SK-N-MC (cell line): ENCODE results near the gene HEPACAM.

Experiments
- DNase-seq: peaks from one replicate; pipeline ENCODE4 v3.0.0-alpha.2; 2011; ENCODE audit warnings: low read depth, low spot score
- H3K27ac ChIP-seq: fragments of 200-600 bp; sonication (generic); 2 replicates; pipeline ENCODE4 v1.5.1; 2016; ENCODE audit warnings: mixed run types
- H3K36me3 ChIP-seq: fragments of 200-600 bp; sonication (generic); 2 replicates; pipeline ENCODE4 v1.6.1; 2017; ENCODE audit warnings: antibody characterized with exemption, low read length, mixed read lengths; ENCODE audit not compliant: insufficient read depth
- H3K4me3 ChIP-seq: fragments of 200-600 bp; sonication (generic); 2 replicates; pipeline ENCODE4 v1.5.1; 2016
- H3K9ac ChIP-seq: fragments of 200-600 bp; sonication (generic); 2 replicates; pipeline ENCODE4 v1.8.0; 2017; ENCODE audit warnings: mixed run types, mixed read lengths; ENCODE audit not compliant: insufficient read length
- H3K9me3 ChIP-seq: fragments of 200-600 bp; sonication (generic); 2 replicates; pipeline ENCODE4 v1.6.1; 2017; ENCODE audit warnings: low read depth, mild to moderate bottlenecking, antibody characterized with exemption, low read length, moderate library complexity, mixed read lengths
- EZH2 ChIP-seq: fragments of 200-600 bp; sonication (generic); IDR thresholded peaks from one replicate; pipeline ENCODE4 v1.6.1; 2017; ENCODE audit warnings: antibody characterized with exemption
- FOXP2 ChIP-seq: optimal IDR thresholded peaks from 2 replicates; pipeline ENCODE3; 2011; ENCODE audit warnings: mild to moderate bottlenecking, moderate library complexity; ENCODE audit not compliant: insufficient read depth; ENCODE audit errors: extremely low read length, control extremely low read depth
- POLR2AphosphoS5 ChIP-seq: IDR thresholded peaks from 2 replicates; pipeline ENCODE4 v1.6.1; 2012; ENCODE audit warnings: mild to moderate bottlenecking, low read depth, low read length, borderline replicate concordance

The HEPACAM gene

GRCh38 chr11:124878759-124879492, 56.9 kb downstream of the HEPACAM start:
- TF ChIP-seq FOXP2 (no peak), EZH2 (no peak), POLR2AphosphoS5 (no peak)
- Histone ChIP-seq H3K9ac (no peak overlapping the region), H3K36me3 (no peaks in the 10 kb centered on the region), H3K9me3 (no peaks in the 10 kb centered on the region), H3K27ac (no peak overlapping the region), H3K4me3 (no peak overlapping the region)
- no peak for DNase-seq

- TF ChIP-seq FOXP2 (no peak), EZH2 (no peak), POLR2AphosphoS5 (no peak)
- no peak for DNase-seq
- Histone ChIP-seq H3K9me3 (no peaks in the 10 kb centered on the region), H3K36me3 (no peaks in the 10 kb centered on the region), H3K4me3 (no peak overlapping the region), H3K27ac (no peak overlapping the region), H3K9ac (no peak overlapping the region)
These were observed 57.7 kb downstream of the HEPACAM start for GRCh38 chr11:124877910-124878758.

- Histone ChIP-seq H3K36me3 (no peaks in the 10 kb centered on the region), H3K9ac (no peak overlapping the region), H3K4me3 (no peak overlapping the region), H3K9me3 (no peaks in the 10 kb centered on the region), H3K27ac (no peak overlapping the region)
- no peak for DNase-seq
- TF ChIP-seq EZH2, result no peak
- no peak for TF ChIP-seq FOXP2
- no peak for TF ChIP-seq POLR2AphosphoS5
These were observed 58.3 kb downstream of the HEPACAM start for GRCh38 chr11:124877631-124877909.

GRCh38 chr11:124876818-124877630, 58.8 kb downstream of the HEPACAM start:
- Histone ChIP-seq H3K27ac (no peak overlapping the region), H3K9me3 (no peaks in the 10 kb centered on the region), H3K36me3 (no peaks in the 10 kb centered on the region), H3K9ac (no peak overlapping the region), H3K4me3 (peak overlapping the region; percentile 97)
- DNase-seq, result no peak
- TF ChIP-seq POLR2AphosphoS5 (no peak), EZH2 (no peak)

- peak overlapping the region; percentile 90 for H3K9ac ChIP-seq
- no peaks in the 10 kb centered on the region for H3K9me3 ChIP-seq
- no peak overlapping the region for H3K27ac ChIP-seq
- no peaks in the 10 kb centered on the region for H3K36me3 ChIP-seq
- DNase-seq, result peak; percentile 57
- no peak for TF ChIP-seq EZH2
- no peak; the same call in 1 of the 2 replicates for TF ChIP-seq POLR2AphosphoS5
- no peak for TF ChIP-seq FOXP2
- H3K4me3 ChIP-seq, result peak overlapping the region; percentile 97
These were observed 59.7 kb downstream of the HEPACAM start for GRCh38 chr11:124875943-124876817.

GRCh38 chr11:124875401-124875800, 60.4 kb downstream of the HEPACAM start:
- H3K36me3 ChIP-seq, result no peaks in the 10 kb centered on the region
- no peak overlapping the region for H3K9ac ChIP-seq
- peak overlapping the region; percentile 97; the same call in 1 of the 2 replicates for H3K4me3 ChIP-seq
- no peaks in the 10 kb centered on the region for H3K9me3 ChIP-seq
- no peak overlapping the region for H3K27ac ChIP-seq
- TF ChIP-seq POLR2AphosphoS5, result no peak
- TF ChIP-seq FOXP2, result no peak
- no peak for TF ChIP-seq EZH2
- DNase-seq, result no peak

- no peaks in the 10 kb centered on the region for H3K9me3 ChIP-seq
- no peaks in the 10 kb centered on the region for H3K36me3 ChIP-seq
- no peak for DNase-seq
- H3K4me3 ChIP-seq, result no peak overlapping the region
- H3K9ac ChIP-seq, result no peak overlapping the region
- TF ChIP-seq POLR2AphosphoS5, result no peak
- no peak for TF ChIP-seq FOXP2
- TF ChIP-seq EZH2, result no peak
- no peak overlapping the region for H3K27ac ChIP-seq
These were observed 61.1 kb downstream of the HEPACAM start for GRCh38 chr11:124874571-124875255.
